Measurements from ENCODE around the gene CAPZA3. TPM values are rescaled to one million over a fixed set of nuclear protein-coding genes. Genes with fewer than 3 reads are reported as not detected.
A peak's percentile ranks its signal among the peaks of the same experiment; 100 is the strongest.

CAPZA3 gene
- total RNA-seq, 1 experiment from 2014 or later, result 0.28 TPM

DNA sequence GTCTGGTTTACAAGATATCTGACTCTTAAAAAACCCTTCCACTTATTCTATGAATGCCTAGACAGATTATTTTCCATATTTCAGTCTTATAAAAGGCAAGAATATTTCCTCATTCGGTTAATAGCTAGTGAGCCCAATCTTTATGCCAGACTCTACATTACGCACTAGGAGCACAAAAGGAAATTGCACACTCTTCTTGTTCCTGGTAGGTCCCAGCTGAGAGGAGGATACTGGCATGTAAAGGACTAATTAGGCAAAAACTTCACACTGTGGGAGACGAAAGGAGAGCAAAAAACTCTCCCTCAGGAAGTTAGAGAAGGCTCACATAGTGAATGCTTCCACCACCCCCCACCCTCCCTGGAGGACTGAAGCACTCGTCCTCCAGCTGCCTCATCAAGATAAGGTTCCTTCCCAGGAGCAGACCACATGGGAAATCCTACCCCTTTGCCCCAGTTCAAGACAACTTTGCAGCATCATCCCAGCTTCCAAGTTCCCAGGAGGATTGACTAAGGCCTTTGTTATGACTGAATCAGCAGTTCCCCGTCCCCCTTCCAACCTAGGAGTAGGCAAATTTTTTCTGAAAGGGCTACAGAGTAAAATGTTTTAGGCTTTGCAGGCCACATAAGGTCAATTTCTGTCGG, 14.5 kb downstream of the CAPZA3 start:
- POLR2A ChIA-PET, result interaction anchor here (0.6 kb wide), 2 partner anchors 14 to 603 kb away, joined by 3 read pairs; no protein-coding TSS in a partner anchor
- H3K4me3 Mint-ChIP-seq (ENCODE audit: unreplicated experiment), result no peak overlapping the region
- no peak for TF ChIP-seq CTCF (IDR thresholded peaks at IDR 0.05; ENCODE audit: unreplicated experiment)
- no peaks in the 10 kb centered on the region for H3K36me3 Mint-ChIP-seq (ENCODE audit: insufficient read depth, unreplicated experiment)
- no TSS peak for BruUV-seq (replicated peaks)
- H3K27me3 Mint-ChIP-seq (ENCODE audit: insufficient read depth, unreplicated experiment), result no peaks in the 10 kb centered on the region
- CTCF ChIA-PET, result interaction anchor here (0.6 to 1.2 kb wide), 3 partner anchors 15 to 86 kb away, joined by 3 to 4 read pairs (median 3); partner anchors contain the start of gene PLCZ1
- no peak overlapping the region for H3K27ac Mint-ChIP-seq (ENCODE audit: low read depth, unreplicated experiment)
- no peaks in the 10 kb centered on the region for H3K4me1 Mint-ChIP-seq (ENCODE audit: insufficient read depth, unreplicated experiment)
- no peaks in the 10 kb centered on the region for H3K9me3 Mint-ChIP-seq (ENCODE audit: unreplicated experiment)
- DNase-seq (ENCODE audit: unreplicated experiment), result peak; percentile 31
- intact Hi-C loops (cut with micrococcal nuclease), result no loop called here

- BruUV-seq (replicated peaks), result no TSS peak
- POLR2A ChIA-PET, result interaction anchor here (0.6 to 0.7 kb wide), 2 partner anchors 13 to 30 kb away, joined by 3 read pairs; no protein-coding TSS in a partner anchor
- no peak for DNase-seq (ENCODE audit: unreplicated experiment)
- no peaks in the 10 kb centered on the region for H3K4me1 Mint-ChIP-seq (ENCODE audit: insufficient read depth, unreplicated experiment)
- H3K4me3 Mint-ChIP-seq (ENCODE audit: unreplicated experiment), result no peak overlapping the region
- H3K36me3 Mint-ChIP-seq (ENCODE audit: insufficient read depth, unreplicated experiment), result no peaks in the 10 kb centered on the region
- no peaks in the 10 kb centered on the region for H3K27me3 Mint-ChIP-seq (ENCODE audit: insufficient read depth, unreplicated experiment)
- H3K27ac Mint-ChIP-seq (ENCODE audit: low read depth, unreplicated experiment), result no peak overlapping the region
- no peaks in the 10 kb centered on the region for H3K9me3 Mint-ChIP-seq (ENCODE audit: unreplicated experiment)
- intact Hi-C loops (cut with micrococcal nuclease), result no loop called here
- TF ChIP-seq CTCF (IDR thresholded peaks at IDR 0.05; ENCODE audit: unreplicated experiment), result no peak
- CTCF ChIA-PET, result interaction anchor here (0.6 to 1.2 kb wide), 3 partner anchors 16 to 87 kb away, joined by 3 to 4 read pairs (median 3); partner anchors contain the start of gene PLCZ1
Measured at GRCh38 chr12:18752947-18753346, 15.0 kb downstream of the CAPZA3 start.

- no peaks in the 10 kb centered on the region for H3K36me3 Mint-ChIP-seq (ENCODE audit: insufficient read depth, unreplicated experiment)
- H3K4me3 Mint-ChIP-seq (ENCODE audit: unreplicated experiment), result no peak overlapping the region
- no peak overlapping the region for H3K27ac Mint-ChIP-seq (ENCODE audit: low read depth, unreplicated experiment)
Measured at GRCh38 chr12:18753481-18754123, 15.7 kb downstream of the CAPZA3 start.

More at GRCh38 chr12:18753481-18754123, 15.7 kb downstream of the CAPZA3 start:
- intact Hi-C loops (cut with micrococcal nuclease), result no loop called here
- POLR2A ChIA-PET, result interaction anchor here (0.7 kb wide), 1 partner anchor 31 kb away, joined by 3 read pairs; no protein-coding TSS in a partner anchor
- H3K4me1 Mint-ChIP-seq (ENCODE audit: insufficient read depth, unreplicated experiment), result no peaks in the 10 kb centered on the region
- no peak for TF ChIP-seq CTCF (IDR thresholded peaks at IDR 0.05; ENCODE audit: unreplicated experiment)
- no peak for DNase-seq (ENCODE audit: unreplicated experiment)
- H3K9me3 Mint-ChIP-seq (ENCODE audit: unreplicated experiment), result no peaks in the 10 kb centered on the region
- BruUV-seq (replicated peaks), result no TSS peak
- H3K27me3 Mint-ChIP-seq (ENCODE audit: insufficient read depth, unreplicated experiment), result no peaks in the 10 kb centered on the region
- CTCF ChIA-PET, result interaction anchor here (0.6 to 1.2 kb wide), 3 partner anchors 16 to 360 kb away, joined by 3 read pairs; partner anchors contain the start of gene PLCZ1
